ENCODE measurements around the gene RAB12.
"Not testable (repeated sequence)": the region's sequence is repeated elsewhere in the genome, so short reads cannot be mapped to it uniquely, and the experiment has no call there.

Gene RAB12

DNA sequence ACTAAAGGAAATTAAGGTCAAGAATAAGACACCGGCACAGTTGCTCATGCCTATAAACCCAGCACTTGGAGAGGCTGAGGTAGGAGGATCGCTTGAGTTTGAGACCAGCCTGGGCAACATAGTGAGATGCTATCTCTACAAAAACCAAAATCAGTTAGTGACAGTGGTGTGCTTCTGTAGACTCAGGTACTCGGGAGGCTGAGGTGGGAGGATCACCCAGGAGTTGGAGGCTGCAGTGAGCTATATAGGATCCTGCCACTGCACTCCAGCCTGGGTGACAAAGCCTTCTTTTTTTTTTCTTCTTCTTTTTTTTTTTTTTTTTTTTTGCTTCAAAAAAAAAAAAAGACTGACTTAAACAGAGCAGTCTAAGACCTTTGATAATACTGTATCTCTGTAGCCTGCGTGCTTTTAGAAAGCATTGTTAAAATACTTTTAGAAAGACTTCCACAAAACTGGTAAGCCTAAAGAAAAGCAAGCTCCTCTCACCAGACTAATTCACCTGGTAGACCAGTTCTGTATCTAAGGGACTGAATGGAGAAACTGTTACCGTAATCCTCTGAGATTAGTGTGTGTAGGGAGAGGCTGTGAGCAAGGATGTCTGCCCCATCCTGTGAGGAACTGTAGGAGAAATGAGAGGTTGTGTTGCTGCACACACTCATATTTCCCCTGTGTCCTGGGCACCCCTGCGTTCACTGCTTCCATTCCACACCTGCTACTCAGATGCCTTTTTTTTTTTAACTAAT is 10.8 kb downstream of the RAB12 start:
- Histone ChIP-seq H3K27me3 (no peaks in the 10 kb centered on the region), H3K9ac (no peak overlapping the region), H4K20me1 (peaks cover 35 to 96% (median 64%) of the 10 kb centered on the region in 11 experiments), H3K36me3 (peaks cover 19 to 86% (median 74%) of the 10 kb centered on the region in 11 experiments), H3K9me3 (replicated peaks in 1 of 11) (peaks cover 0 to 53% (median 45%) of the 10 kb centered on the region in 11 experiments; a peak in 18 of 22 replicates), H3K27ac (no peak overlapping the region), H3K4me2 (peak overlapping the region in 2 of 11 experiments; percentile 38 to 67; a peak in 2 of 22 replicates), H3K4me3 (no peak overlapping the region), H3K4me1 (peaks cover 17 to 69% (median 29%) of the 10 kb centered on the region in 10 experiments)
- TF ChIP-seq Cebpa-rat (IDR thresholded peaks at IDR 0.05), result no peak

DNA sequence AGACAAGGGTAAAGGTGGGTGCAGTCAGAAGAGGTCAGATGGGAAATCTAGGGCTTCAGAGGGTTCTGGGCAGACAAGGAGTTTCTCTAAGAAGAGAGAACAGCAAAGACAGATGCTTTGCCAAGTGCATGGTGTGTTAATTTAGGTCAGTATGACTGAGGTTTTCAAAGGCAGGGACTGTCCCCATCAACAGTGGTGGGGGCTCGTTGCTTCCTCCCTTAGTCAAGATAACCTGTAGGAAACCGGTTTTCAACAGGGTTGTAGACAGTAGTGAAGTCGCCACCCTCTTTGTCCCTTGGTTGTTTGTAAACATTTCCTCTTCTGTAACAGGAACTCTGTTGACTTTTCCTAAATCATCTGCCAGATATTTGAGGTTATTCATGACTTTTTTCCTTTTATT is 11.6 kb downstream of the RAB12 start:
- no peak for TF ChIP-seq Cebpa-rat (IDR thresholded peaks at IDR 0.05)
- H3K4me2 ChIP-seq, result peak overlapping the region in 2 of 11 experiments; percentile 38 to 67; a peak in 4 of 22 replicates
- peaks cover 30 to 96% (median 64%) of the 10 kb centered on the region in 11 experiments for H4K20me1 ChIP-seq
- peaks cover 15 to 60% (median 20%) of the 10 kb centered on the region in 10 experiments for H3K4me1 ChIP-seq
- H3K36me3 ChIP-seq, result peaks cover 28 to 86% (median 81%) of the 10 kb centered on the region in 11 experiments
- H3K4me3 ChIP-seq, result no peak overlapping the region
- no peak overlapping the region for H3K9ac ChIP-seq
- H3K27me3 ChIP-seq, result no peaks in the 10 kb centered on the region
- H3K27ac ChIP-seq, result 0 out of 22 replicates have a peak overlapping the region, but pooled peaks of 2 of the 11 experiments have one; percentile 3 to 24
- peaks cover 0 to 53% (median 45%) of the 10 kb centered on the region in 11 experiments; a peak in 18 of 22 replicates for H3K9me3 ChIP-seq (replicated peaks in 1 of 11)

DNA sequence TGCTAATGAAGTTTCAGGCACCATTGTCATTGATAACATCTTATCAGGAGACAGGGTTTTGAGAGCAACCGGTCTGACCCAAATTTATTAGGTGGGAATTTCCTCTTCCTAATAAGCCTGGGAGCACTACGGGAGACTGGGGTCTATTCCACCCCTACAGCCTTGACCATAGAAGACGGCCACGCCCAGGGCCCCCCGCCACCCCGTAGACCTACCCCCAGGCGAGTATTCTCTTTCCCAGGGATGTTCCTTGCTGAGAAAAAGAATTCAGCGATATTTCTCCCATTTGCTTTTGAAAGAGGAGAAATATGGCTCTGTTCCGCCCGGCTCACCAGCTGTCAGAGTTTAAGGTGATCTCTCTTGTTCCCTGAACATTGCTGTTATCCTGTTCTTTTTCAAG is 13.4 kb downstream of the RAB12 start:
- peaks cover 15 to 54% (median 18%) of the 10 kb centered on the region in 10 experiments for H3K4me1 ChIP-seq
- peaks cover 0 to 50% (median 45%) of the 10 kb centered on the region in 11 experiments; a peak in 18 of 22 replicates for H3K9me3 ChIP-seq (replicated peaks in 1 of 11)
- H3K36me3 ChIP-seq, result peaks cover 32 to 86% (median 83%) of the 10 kb centered on the region in 11 experiments
- not testable (repeated sequence) for H3K27me3 ChIP-seq, H3K4me3 ChIP-seq
- H3K27ac ChIP-seq, result peak overlapping the region in 3 of 11 experiments; percentile 6 to 74 (median 73); a peak in 3 of 22 replicates
- H3K4me2 ChIP-seq, result peak overlapping the region; percentile 49 to 88 (median 78); a peak in 21 of 22 replicates
- peaks cover 24 to 96% (median 63%) of the 10 kb centered on the region in 11 experiments; a peak in 21 of 22 replicates for H4K20me1 ChIP-seq
- H3K9ac ChIP-seq, result peak overlapping the region in 2 of 11 experiments; percentile 5 to 36; a peak in 1 of 22 replicates

DNA sequence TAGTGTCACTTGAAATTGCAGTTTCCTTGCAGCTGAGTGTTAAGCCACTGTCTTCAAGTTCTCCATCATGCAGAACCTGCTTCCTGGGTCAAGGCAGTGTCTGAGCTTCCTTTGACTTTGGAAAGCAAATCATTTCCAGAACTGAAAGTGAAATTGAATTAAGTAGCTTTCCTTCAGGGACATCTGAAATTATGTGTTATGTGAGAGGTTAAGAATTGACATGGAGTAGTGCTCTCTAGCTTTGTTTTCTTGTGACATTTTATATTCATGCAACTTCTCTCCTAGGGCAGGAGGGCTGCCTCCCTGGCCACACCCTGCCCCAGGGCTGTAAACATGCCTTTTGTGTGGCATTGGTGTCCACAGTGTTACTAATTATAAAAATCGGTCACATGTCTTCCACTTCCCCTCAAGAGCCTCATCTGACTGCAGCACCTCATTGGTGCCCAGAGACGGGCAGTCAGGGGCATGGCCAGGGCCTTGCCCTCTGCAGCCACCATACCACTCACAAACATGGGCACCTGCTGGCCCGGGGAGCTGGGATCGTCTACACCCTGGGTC is 14.4 kb downstream of the RAB12 start:
- Histone ChIP-seq H4K20me1 (peaks cover 19 to 96% (median 60%) of the 10 kb centered on the region in 11 experiments; a peak in 21 of 22 replicates), H3K27ac (peak overlapping the region; percentile 3 to 74 (median 65); a peak in 19 of 22 replicates), H3K9me3 (replicated peaks in 1 of 11) (peaks cover 0 to 41% (median 40%) of the 10 kb centered on the region in 11 experiments; a peak in 18 of 22 replicates), H3K4me1 (peaks cover 15 to 54% (median 18%) of the 10 kb centered on the region in 10 experiments), H3K4me2 (peak overlapping the region; percentile 49 to 88 (median 78)), H3K4me3 (peak overlapping the region in 6 of 10 experiments; percentile 11 to 40 (median 30); a peak in 9 of 20 replicates), H3K36me3 (peaks cover 41 to 86% (median 83%) of the 10 kb centered on the region in 11 experiments), H3K9ac (peak overlapping the region; percentile 7 to 61 (median 36); a peak in 16 of 22 replicates), H3K27me3 (no peaks in the 10 kb centered on the region)
- TF ChIP-seq Cebpa-rat (IDR thresholded peaks at IDR 0.05), result 0 out of 22 replicates have a peak, but pooled peaks of 1 of the 11 experiments have one; percentile 27

DNA sequence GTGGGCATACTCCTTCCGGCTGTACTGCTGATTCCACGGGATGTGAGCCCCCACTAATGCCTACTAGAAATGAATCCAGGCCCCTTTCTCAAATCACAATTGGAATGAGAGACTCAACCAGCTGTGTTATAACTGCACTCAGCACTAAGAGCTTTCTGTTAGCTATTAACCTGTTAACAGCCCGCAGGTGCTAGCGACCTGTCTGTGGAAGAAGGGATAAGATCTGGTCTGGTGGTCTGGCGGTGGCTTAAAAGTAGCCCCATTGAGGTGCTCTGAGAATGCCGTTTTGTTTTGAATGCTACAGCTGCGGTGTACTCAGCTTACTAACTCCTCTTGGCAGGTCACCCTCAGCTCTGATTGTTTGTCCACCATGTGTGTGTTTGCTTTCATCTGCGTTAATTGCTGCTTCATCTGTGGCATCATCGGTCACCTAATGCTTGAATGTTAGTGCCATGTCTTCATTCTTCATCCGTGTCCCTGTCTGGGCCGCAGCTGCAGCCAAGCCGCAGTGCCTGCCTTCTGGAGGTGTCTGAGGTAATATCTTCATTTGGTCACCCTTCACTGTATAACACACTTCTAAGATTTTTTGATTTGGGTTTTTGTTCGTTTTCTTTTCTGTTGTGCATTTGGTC is 16.3 kb downstream of the RAB12 start:
- Histone ChIP-seq H4K20me1 (peaks cover 20 to 91% (median 67%) of the 10 kb centered on the region in 11 experiments; a peak in 21 of 22 replicates), H3K9ac (no peak overlapping the region), H3K27me3 (no peaks in the 10 kb centered on the region), H3K4me1 (peaks cover 15 to 36% (median 18%) of the 10 kb centered on the region in 10 experiments), H3K9me3 (replicated peaks in 1 of 11) (peaks cover 0 to 23% (median 21%) of the 10 kb centered on the region in 11 experiments; a peak in 18 of 22 replicates), H3K4me3 (no peak overlapping the region), H3K27ac (no peak overlapping the region), H3K4me2 (no peak overlapping the region), H3K36me3 (peaks cover 56 to 86% (median 81%) of the 10 kb centered on the region in 11 experiments)
- TF ChIP-seq Cebpa-rat (IDR thresholded peaks at IDR 0.05), result no peak

DNA sequence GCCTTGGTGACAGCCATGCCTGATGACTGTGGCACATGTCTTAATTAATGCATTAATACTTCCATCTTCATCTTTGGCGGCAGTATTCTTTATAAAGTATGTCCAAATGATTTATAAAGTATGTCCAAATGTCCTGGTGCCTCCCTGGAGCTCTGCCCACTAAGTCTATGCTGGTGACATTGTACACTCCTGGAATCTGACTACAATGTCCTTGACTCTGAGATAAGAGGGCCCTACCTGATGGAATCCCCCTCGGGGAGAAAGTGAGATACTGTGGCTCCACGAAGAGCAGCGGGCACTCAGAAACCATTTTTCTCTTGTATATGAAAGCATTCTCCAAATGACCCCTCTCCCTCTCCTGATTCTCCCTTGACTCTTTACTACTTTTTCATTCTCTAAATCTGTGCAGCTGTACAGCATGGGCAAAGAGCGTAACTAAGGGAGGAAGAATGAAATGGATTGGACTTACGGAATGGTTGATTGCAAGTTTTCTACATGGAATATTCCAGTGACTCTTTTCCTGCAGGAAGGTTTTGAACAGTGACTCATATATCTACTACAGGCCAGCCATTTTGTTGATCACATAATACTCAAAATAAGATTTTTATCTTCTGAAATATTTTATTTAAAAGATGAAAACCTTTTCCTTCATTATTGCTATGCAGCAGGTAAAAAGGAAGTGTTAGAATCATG is 17.3 kb downstream of the RAB12 start:
- H4K20me1 ChIP-seq, result peaks cover 20 to 92% (median 75%) of the 10 kb centered on the region in 11 experiments
- H3K36me3 ChIP-seq, result peaks cover 66 to 86% (median 81%) of the 10 kb centered on the region in 11 experiments
- no peak overlapping the region for H3K27ac ChIP-seq
- H3K27me3 ChIP-seq, result no peaks in the 10 kb centered on the region
- H3K9ac ChIP-seq, result no peak overlapping the region
- H3K4me2 ChIP-seq, result no peak overlapping the region
- peaks cover 15 to 26% (median 18%) of the 10 kb centered on the region in 10 experiments for H3K4me1 ChIP-seq
- H3K4me3 ChIP-seq, result no peak overlapping the region
- TF ChIP-seq Cebpa-rat (IDR thresholded peaks at IDR 0.05), result no peak
- H3K9me3 ChIP-seq (replicated peaks in 1 of 11), result peaks cover 0 to 13% (median 11%) of the 10 kb centered on the region in 11 experiments; a peak in 18 of 22 replicates

DNA sequence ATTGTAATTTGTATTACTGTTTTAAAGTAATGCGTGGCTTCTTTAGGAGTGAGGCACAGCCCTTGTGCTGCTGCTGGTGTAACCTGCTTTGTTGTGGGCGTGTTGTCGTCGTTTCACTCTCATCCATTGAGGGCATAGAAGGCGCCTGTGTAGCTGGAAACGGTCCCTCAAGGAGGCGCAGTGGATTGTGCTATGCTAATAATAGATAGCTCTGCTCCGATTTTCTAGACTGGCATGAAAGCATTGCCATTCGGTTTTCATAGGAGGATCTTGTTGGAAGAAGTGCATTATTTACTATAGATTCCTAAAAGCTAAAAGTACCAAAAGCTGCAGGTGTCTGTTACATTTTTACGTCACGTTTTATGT is 17.9 kb downstream of the RAB12 start:
- H3K9ac ChIP-seq, result no peak overlapping the region
- H3K27ac ChIP-seq, result no peak overlapping the region
- H3K4me2 ChIP-seq, result no peak overlapping the region
- no peak overlapping the region for H3K4me3 ChIP-seq
- no peak for TF ChIP-seq Cebpa-rat (IDR thresholded peaks at IDR 0.05)
- H3K36me3 ChIP-seq, result peaks cover 70 to 86% (median 81%) of the 10 kb centered on the region in 11 experiments
- peaks cover 20 to 92% (median 75%) of the 10 kb centered on the region in 11 experiments for H4K20me1 ChIP-seq
- H3K4me1 ChIP-seq, result peaks cover 15 to 21% (median 18%) of the 10 kb centered on the region in 10 experiments
- no peaks in the 10 kb centered on the region for H3K27me3 ChIP-seq
- peaks cover 0 to 7% (median 6%) of the 10 kb centered on the region in 11 experiments; a peak in 18 of 22 replicates for H3K9me3 ChIP-seq (replicated peaks in 1 of 11)

DNA sequence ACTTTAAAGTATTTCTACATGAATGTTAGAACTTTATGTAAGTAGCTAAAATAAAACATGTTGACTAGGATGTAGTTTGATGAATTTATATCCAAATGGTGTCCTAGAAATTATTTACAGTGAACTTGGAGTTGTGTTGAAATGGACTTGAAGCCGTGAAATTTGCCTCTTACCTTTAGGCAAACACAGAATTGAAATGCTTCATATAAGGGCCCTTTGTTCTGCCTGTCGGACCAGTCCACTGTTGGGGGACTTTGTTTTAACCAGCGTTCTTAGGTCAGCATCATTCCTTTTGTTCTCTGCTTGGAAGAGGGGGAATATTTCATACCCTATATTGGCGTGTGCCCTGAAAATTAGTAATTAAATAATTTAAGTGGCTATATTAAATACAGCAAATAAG is 18.3 kb downstream of the RAB12 start:
- Histone ChIP-seq H4K20me1 (peaks cover 20 to 96% (median 79%) of the 10 kb centered on the region in 11 experiments), H3K4me2 (no peak overlapping the region), H3K4me1 (peaks cover 15 to 16% (median 16%) of the 10 kb centered on the region in 10 experiments), H3K4me3 (no peak overlapping the region), H3K9me3 (replicated peaks in 1 of 11) (peaks cover 0 to 3% (median 1%) of the 10 kb centered on the region in 11 experiments; a peak in 16 of 22 replicates), H3K36me3 (peaks cover 75 to 86% (median 81%) of the 10 kb centered on the region in 11 experiments), H3K27ac (no peak overlapping the region), H3K9ac (no peak overlapping the region), H3K27me3 (no peaks in the 10 kb centered on the region)
- no peak for TF ChIP-seq Cebpa-rat (IDR thresholded peaks at IDR 0.05)
